Endothelial cell of hepatic sinusoid (primary cell): Measurements from ENCODE around the gene TMEM267.
"Not testable (repeated sequence)": the region's sequence is repeated elsewhere in the genome, so short reads cannot be mapped to it uniquely, and the experiment has no call there.

Experiments
- in situ Hi-C: cut with HindIII; loops from 2 replicates; pipeline ENCODE4 v1.10.0; 2017; ENCODE audit warnings: low sequenced_read_pairs

Gene TMEM267

DNA sequence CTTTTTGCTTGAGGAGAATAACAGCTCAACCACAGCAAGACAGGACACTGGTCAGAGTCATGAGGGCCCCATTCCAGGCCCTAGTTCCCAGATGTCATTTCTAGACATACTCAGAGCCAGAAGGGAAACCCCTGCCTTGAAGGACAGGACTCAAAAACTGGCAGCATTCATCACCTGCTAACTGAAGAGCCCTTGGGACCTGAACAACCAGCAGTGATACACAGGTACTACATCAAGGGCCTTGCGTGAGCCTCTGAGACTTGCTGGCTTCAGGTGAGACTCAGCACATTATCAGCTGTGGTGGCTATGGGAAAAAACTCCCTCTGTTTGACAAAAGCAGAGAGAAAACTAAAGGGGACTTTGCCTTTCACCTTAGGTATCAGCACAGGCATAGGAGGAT is 22.6 kb downstream of the TMEM267 start:
- in situ Hi-C loops: no loop called here

DNA sequence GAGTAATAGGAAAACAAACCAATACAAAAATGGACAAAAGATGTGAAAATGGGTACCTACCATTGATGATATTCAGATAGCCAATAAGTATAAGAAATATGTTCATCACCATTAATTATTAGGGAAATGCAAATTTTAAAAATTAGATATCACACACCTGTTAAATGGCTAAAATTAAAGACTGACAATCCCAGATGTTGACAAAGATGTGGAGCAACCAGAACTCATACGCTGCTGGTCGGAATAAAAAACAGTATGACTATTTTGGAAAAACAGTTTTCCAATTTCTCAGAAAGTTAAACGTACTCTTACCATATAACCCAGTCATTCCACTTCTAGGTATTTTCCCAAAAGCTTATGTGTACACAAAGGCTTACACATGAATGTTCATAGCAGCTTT is 27.1 kb downstream of the TMEM267 start:
- in situ Hi-C loops: no loop called here

DNA sequence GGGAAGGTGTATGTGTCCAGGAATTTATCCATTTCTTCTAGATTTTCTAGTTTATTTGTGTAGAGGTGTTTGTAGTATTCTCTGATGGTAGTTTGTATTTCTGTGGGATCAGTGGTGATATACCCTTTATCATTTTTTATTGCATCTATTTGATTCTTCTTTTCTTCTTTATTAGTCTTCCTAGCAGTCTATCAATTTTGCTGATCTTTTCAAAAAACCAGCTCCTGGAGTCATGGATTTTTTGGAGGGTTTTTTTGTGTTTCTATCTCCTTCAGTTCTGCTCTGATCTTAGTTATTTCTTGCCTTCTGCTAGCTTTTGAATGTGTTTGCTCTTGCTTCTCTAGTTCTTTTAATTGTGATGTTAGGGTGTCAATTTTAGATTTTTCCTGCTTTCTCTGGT is 42.1 kb downstream of the TMEM267 start:
- in situ Hi-C loops: not testable (repeated sequence)

DNA sequence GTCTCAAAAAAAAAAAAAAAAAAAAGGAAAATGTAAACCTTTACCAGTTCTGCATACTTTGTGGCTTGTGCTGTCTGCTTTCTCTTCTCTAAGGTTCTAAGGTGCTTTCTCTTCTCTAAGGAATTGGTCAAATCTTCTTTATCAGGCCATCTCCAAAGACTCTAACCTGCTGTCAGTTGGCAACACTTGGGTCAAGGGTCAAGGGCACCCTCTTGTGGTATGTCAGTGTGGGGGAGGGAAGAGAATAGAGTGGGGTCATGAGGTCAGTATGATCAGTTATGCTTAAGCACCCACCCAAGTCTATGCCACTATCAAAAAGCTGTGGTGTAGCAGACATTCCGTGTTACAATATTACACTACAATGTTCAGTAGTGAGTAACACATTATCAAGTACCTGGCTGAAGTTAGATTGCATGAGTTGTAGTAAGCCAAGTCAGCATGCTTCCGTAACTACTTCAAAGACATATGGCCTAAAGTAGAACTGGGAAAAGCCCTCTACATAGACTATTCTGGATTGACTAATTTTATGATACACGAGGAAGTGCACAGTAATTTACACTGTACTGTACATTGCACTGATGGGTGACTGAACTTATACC is 46.5 kb downstream of the TMEM267 start:
- in situ Hi-C loops: no loop called here

DNA sequence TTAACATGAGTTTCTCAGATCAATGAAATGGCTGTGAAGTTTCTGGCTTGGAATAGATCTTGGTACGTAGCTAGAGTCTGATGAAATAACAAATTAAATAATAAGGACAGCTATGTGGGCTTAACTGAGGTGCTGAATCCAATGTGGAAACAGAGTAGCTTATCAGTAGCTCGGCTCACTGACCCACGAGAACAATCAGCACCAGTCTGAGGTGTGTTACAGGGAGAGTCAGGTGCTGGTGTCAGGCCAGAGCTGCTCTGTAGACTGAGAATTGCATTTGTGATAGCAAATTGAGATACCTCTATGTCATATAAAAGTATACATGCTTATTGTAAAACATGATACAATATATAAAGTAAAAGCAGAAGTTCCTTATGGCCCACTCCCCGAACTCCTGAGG is 50.3 kb downstream of the TMEM267 start:
- in situ Hi-C loops: no loop called here

DNA sequence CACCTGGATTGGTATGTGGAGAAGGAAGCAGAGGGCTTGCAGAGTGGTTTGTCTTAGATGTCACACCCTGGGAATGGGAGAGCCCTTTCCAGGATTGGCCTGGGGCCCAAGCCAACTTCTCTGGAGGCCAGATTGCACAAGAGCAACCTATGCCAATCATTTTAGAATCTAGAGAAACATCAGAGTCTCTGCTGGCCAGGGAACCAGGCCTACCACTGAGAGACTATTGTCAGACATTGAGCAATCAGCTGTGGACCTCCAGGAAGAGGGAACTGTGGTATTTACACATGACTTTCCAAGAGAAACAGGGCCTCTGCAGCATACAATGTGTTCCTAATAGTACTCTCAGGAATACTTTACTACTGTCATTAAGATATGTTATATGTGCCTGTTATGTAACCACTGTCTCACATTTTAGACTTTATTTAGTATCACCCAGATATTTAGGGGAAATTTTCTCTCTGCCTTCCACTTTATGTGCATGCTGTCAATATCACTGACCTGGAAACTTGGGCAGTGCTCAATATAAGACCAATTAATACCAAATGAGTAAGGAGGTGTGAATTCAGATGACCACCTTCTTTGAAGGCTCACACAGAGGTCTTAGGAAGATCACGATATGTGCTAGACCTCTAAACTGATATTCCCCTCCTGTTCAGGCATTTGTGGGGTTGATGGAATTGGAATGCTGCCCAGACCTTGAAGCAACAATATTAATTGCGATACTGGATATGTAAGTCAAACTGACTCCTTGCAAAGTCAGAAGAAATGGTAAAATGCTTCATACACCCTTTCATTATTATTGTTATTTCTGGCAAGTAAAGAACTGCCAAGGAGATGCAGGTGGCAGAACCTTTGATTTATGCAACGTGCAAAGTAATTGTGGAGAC is 50.9 kb downstream of the TMEM267 start:
- in situ Hi-C loops: no loop called here

DNA sequence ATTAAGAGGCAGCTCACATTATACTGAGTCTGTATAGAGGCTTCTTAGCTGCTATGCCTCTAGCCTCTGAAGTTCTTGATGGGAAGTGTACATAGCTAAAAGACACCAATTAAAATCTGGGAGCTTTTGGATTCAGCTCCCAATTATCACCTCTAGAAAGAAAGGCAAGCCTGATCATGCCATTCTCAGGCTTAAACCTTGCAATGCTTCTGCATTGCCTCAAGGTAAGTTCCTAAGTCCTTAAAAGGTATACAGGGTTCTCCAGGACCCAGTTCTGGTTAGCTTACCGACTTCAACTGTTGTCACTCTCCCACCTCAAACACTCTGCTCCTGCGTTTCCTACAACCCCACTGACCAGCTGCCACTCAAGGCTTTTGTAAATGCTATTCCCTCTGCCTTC is 54.0 kb downstream of the TMEM267 start:
- in situ Hi-C loops: no loop called here

DNA sequence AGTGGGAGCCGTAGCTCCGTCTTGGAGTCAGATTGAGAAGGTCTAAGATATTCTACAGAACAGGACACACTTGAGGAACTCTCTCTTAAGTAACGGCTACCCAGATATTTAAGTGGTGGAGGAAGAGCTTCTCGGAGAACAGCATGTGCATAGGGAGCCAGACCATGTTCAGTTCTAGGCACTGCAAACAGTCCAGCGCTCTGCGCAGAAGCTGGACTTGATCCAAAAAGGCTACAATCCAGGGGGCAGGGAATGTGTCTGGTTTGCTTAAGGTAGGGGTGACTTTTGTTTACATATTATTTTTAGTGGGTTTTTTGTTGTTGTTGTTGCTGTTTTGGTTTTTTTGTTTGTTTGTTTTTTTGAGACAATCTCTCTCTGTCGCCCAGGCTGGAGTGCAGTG is 54.6 kb downstream of the TMEM267 start:
- in situ Hi-C loops: no loop called here

DNA sequence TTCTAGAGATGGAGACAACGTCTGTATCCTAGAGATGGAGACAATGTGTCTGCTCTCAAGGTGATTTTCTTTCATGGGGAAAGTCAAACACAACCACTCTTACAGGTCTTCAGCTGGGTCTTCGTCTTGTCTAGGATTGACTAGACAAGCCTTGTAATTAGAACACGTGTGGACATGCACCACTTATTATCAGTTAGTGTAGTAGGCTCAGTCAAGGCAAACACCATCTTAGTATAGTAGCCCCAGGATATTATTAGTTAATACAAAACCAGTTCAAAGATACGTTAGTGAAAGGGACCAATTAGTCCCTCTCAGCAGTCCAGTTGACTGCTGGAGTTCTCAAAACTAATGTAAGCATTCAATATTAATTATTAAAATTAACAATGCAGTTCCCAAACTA is 56.4 kb downstream of the TMEM267 start:
- in situ Hi-C loops: no loop called here

DNA sequence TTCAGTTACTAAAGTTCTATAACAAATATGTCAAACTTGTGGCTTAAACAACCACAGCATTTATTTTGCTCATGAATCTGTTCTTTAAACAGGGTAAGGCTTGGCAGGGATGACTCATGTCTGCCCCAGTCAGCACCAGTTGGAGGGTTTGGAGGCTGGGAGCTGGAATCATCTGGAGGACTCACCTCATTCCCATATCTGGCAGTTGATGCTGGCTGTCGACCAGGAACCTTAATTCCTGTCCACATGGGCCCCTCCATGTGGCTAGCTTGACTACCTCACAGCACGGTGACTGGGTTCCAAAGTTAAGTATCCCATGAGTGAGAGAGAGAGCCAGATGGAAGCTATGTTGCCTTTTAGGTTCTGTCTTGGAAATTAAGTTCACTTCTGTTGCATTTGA is 57.7 kb downstream of the TMEM267 start:
- in situ Hi-C loops: no loop called here

DNA sequence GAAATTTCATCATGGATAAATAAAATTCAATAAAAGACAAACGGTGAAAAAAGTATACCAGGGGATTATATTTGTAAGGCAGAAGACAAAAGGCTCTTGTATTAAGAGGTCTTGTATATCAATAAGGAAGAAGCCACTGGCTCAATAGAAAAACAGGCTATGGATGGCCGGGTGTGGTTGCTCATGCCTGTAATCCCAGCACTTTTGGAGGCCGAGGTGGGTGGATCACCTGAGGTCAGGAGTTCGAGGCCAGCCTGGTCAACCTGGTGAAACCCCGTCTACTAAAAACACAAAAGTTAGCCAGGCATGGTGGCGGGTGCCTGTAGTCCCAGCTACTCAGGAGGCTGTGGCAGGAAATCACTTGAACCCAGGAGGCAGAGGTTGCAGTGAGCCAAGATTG is 60.6 kb downstream of the TMEM267 start:
- in situ Hi-C loops: not testable (repeated sequence)

DNA sequence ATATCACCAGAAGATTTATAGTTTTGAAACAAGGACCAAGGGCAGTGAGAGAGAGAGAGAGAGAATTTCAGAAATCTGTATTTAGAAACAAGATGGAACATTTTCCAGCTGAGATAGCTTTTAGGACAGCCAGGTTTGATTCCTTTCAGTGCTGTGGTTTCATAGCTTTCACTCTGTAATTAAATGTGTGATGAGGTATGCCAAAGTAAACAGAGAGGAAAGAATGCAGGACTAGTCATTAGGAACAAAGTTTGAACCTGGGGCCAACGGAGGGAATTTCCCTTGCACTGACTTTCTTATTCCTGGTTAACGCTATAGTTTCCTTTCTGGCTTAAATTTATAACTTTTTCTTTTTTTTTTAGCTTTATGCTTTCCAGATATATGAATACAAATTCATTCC is 61.5 kb downstream of the TMEM267 start:
- in situ Hi-C loops: no loop called here

DNA sequence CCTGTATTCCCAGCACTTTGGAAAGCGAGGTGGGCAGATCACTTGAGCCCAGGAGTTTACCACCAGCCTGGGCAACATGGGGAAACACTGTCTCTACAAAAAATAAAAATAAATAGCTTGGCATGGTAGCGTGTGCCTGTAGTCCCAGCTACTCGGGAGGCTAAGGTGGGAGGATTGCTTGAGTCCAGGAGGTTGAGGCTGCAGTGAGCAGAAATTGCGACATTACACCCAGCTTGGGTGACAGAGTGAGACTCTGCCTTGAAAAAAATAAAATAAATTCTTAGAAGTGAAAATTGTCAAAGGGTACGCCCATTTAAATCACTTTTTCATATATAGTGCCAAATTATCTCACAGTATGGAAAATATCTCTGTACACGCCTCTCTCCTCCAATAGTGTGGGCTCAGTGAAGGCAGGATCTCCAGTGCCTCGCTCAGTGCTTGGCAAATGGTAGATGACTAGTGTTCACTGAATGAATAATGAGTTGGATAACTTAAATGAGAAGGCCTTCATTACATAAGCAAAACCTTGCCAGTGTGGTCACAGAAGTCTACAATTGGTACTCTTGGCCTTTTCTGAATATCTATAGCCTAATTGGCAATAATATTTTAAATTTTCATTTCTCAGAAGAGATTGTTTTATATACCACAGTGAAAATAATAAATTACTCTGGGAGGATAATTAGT is 62.1 kb downstream of the TMEM267 start:
- in situ Hi-C loops: no loop called here

DNA sequence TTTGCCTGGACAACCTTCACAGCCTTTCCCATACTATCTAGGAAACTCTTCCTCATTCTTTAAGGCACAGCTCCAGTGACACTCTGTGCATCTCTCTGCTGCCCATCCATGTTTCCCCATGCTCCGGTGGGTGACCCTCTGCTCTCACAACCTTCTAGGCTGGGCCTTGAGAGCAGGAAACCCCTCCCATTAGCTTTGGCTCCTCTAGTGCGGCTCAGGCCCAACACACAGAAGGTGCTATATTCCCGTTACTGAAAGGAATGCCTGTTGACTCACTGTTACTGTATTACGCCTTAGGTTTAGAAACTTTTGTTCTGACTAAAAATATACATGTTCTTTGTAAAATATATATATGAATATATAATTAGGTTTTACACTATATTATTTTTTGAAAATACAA is 63.4 kb downstream of the TMEM267 start:
- in situ Hi-C loops: no loop called here

DNA sequence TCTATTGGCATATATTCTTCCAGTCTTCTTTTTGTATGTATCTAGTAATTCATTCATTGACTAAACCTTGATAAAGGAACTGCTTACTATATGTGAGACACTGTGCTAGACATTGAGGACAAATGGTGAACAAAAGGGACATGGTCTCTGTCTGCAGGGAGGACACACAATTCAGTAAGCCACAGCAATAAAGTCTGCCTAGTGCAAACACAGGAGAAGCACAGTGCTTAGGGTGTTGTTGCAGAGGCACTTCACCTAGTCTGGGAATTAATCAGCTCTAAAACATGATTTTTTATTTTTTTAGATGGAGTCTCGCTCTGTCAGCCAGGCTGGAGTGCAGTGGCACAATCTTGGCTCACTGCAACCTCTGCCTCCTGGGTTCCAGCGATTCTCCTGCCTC is 65.1 kb downstream of the TMEM267 start:
- in situ Hi-C loops: no loop called here

DNA sequence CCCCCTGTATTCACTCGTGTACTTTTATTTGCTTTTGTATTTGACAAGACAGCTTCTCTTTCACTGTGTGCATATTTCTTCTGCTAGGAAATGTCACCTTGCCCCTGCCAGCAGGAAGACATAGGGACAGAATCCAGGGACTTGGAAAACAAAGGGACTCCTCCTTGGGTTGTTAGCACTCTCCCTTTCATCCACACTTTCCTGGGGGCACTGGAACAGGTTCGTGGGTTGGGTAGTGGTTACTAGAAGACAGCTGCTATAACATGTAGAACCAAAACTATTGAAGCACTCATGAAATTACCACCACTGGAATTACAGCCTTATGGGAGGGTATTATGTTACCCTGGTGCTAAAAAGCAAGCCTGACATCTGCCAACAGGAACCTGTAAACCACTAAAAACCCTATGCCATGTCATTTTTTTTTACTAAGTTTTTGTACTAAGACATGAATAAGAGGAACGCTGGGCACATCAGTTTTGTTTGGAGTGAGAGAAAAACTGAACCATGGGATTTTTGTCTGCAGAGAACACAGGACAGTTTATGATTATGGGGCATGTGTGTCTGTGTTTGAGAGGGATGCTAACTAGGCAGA is 66.8 kb downstream of the TMEM267 start:
- in situ Hi-C loops: no loop called here

DNA sequence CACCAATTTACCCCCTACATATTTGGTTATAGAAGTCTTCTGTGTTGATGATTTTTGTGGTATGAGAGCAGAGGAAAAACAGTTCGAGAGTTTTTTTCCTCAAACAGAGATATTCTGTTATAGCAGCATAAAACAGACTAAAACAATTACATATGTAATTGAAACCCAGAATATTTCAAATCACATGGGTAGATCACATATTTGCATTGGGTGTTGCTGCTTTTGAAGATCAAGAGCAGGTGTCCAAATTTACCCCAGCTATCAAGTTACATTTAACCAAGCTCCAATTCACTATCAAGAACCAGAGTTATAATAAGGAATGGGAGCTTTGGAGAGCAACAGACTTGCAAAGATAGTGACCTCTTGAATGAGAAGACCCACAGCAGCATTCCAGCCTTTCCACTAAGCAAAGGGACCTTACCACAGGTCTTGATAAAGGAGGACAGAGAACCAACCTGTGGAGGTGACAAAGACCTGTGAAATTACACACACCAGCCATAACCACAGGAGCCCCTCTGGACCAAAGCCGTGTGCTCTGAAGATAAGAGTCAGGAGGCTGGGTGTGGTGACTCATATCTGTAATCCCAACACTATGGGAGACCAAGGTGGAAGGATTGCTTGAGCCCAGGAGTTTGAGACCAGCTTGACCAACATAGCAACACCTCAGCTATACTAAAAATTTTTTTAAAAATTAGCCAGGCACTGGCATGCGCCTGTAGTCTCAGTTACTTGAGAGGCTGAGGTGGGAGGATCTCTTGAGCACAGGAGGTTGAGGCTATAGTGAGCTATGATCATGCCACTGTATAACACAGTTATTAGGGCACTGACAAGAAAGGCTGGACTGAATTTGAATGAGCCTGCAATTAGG is 67.5 kb downstream of the TMEM267 start:
- in situ Hi-C loops: no loop called here

DNA sequence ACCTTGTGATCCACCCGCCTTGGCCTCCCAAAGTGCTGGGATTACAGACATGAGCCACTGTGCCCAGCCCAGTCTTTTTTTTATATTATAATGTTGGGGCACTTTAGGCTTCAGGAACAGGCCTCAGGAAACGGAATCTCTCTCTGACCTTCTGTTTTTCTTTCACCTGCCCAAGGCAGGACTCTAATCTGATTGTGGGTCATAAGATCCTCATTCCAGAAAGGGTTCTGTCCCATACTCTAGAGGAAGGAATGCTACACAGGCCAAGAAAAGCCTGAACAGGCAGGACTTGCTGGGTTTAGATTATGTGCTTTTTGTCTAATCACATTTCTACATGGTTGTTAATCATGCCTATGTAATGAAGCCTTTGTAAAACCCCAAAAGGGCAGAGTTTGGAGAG is 69.7 kb downstream of the TMEM267 start:
- in situ Hi-C loops: no loop called here

DNA sequence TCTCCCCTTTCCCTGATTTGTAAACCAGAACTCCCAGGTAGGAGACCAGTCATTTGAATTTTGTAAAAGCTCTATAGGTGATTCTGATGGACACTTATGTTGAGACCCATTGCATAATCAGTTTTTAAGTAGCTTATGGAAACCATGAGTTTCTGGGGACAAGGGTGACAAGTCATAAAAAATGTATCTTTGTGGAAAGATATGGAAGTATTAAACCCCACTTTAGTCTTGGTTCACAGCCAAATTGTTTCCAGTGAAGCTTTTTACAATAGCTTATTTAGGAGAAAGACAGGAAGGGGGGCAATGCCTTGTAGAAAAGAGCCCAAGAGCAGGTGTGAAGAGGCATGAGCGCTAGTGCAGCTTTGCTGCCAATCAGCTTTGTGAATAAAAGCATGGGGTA is 71.0 kb downstream of the TMEM267 start:
- in situ Hi-C loops: no loop called here

DNA sequence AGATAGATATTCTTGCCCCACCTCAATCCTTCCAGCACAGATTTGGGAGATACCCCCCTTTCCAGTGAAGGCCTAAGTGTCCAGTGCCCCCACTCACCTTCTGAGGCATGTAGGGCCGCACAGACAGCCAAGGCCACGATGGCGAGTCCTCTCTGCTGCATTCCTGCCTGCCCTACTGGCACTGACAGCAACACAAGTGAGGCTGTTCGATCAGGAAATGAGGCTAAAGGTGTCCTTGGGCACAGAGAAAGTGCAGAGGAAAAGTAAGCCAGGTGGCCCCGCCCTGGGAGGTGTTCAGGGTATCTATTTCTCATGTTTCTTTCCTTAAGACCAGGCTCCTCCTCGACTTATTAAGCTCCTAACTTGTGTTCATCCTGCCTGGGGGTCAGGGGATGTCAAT is 71.5 kb downstream of the TMEM267 start, which contains the start of gene CCL28:
Gene CCL28 (minus strand): TSS at position 236 of the 400 bp plus-strand sequence. CDS start 75 bp downstream, at position 161.
- in situ Hi-C loops: no loop called here

DNA sequence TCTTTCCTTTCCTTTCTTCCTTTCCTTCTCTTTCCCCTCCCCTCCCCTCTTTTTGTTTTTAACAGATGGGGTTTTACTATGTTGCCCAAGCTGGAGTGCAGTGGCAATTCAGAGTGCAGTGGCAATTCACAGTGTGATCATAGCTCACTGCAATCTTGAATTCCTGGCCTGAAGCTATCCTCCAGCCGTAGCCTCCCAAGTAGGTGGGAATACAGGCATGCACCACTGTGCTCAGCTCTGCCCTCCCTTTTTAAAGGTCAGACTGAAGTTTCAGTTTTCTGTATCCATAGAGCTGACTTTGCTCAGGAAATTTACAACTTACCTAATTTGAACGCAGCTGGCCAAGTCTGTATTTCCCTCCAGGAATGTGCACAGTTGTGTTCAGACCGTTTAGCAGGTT is 72.2 kb downstream of the TMEM267 start:
- in situ Hi-C loops: no loop called here
